CD4-positive, alpha-beta T cell treated with Interferon alpha-2 for 1 hour (primary cell): Measurements from ENCODE around the gene PLXNB3.
"Not testable (repeated sequence)": the region's sequence is repeated elsewhere in the genome, so short reads cannot be mapped to it uniquely, and the experiment has no call there.

Experiments
- DNase-seq, 2 donors: peaks; one replicate each; pipeline ENCODE4 v3.0.0-alpha.2; 2020 to 2022

The PLXNB3 gene

GRCh38 chrX:153733651-153734240 lies 30.3 kb upstream of the PLXNB3 start:
- DNase-seq: no peak

GRCh38 chrX:153734871-153735270 lies 29.2 kb upstream of the PLXNB3 start:
- DNase-seq: no peak

GRCh38 chrX:153735274-153735673 lies 28.8 kb upstream of the PLXNB3 start:
- DNase-seq: peak in 1 of 2 donors; percentile 51

- no peak for DNase-seq
Measured at GRCh38 chrX:153736071-153736820, 27.8 kb upstream of the PLXNB3 start.

- DNase-seq: no peak
Measured at GRCh38 chrX:153736871-153737441, 27.1 kb upstream of the PLXNB3 start.

- DNase-seq: no peak
Measured at GRCh38 chrX:153738056-153738605, 25.9 kb upstream of the PLXNB3 start.

- peak in 1 of 2 donors; percentile 24 for DNase-seq
Measured at GRCh38 chrX:153739754-153740486, 24.1 kb upstream of the PLXNB3 start.

GRCh38 chrX:153740631-153741222 lies 23.3 kb upstream of the PLXNB3 start:
- no peak for DNase-seq

GRCh38 chrX:153741446-153741845 lies 22.6 kb upstream of the PLXNB3 start:
- no peak for DNase-seq

GRCh38 chrX:153742111-153742510 lies 21.9 kb upstream of the PLXNB3 start:
- not testable (repeated sequence) for DNase-seq

- not testable (repeated sequence) for DNase-seq
Measured at GRCh38 chrX:153742796-153743467, 21.1 kb upstream of the PLXNB3 start.

- not testable (repeated sequence) for DNase-seq
Measured at GRCh38 chrX:153743468-153744209, 20.4 kb upstream of the PLXNB3 start.

- no peak for DNase-seq
Measured at GRCh38 chrX:153744210-153745066, 19.6 kb upstream of the PLXNB3 start.

GRCh38 chrX:153745067-153745433 lies 19.0 kb upstream of the PLXNB3 start:
- not testable (repeated sequence) for DNase-seq

- no peak for DNase-seq
Measured at GRCh38 chrX:153746359-153746758, 17.7 kb upstream of the PLXNB3 start.

GRCh38 chrX:153746991-153747390 lies 17.1 kb upstream of the PLXNB3 start:
- DNase-seq: not testable (repeated sequence)

- DNase-seq: not testable (repeated sequence)
Measured at GRCh38 chrX:153749017-153749416, 15.0 kb upstream of the PLXNB3 start.

- no peak for DNase-seq
Measured at GRCh38 chrX:153750127-153750774, 13.8 kb upstream of the PLXNB3 start.

- DNase-seq: no peak
Measured at GRCh38 chrX:153755136-153755535, 8.9 kb upstream of the PLXNB3 start.

- no peak for DNase-seq
Measured at GRCh38 chrX:153761863-153762262, 2.2 kb upstream of the PLXNB3 start.
